Measurements from ENCODE around the gene TNRC18. TPM values are rescaled to one million over a fixed set of nuclear protein-coding genes. Genes with fewer than 3 reads are reported as not detected.
"Not testable (repeated sequence)": the region's sequence is repeated elsewhere in the genome, so short reads cannot be mapped to it uniquely, and the experiment has no call there.

Gene TNRC18
- total RNA-seq, 2 donors from 2014 or later = 182 to 244 TPM

GRCh38 chr7:5274441-5274840, 149.2 kb downstream of the TNRC18 start:
- ATAC-seq (ENCODE audit: insufficient number of reproducible peaks, low FRiP score, low read depth) = no peak
- Histone ChIP-seq H3K9me3 (no peaks in the 10 kb centered on the region), H3K4me1 (ENCODE audit: control insufficient read depth in 1 of 2, low read depth in 2 of 2) (no peaks in the 10 kb centered on the region), H3K27ac (no peak overlapping the region), H3K27me3 (replicated peaks; ENCODE audit: insufficient read depth) (no peaks in the 10 kb centered on the region), H3K36me3 (no peaks in the 10 kb centered on the region), H3K4me3 (no peak overlapping the region)
- TF ChIP-seq, protein P1, sequence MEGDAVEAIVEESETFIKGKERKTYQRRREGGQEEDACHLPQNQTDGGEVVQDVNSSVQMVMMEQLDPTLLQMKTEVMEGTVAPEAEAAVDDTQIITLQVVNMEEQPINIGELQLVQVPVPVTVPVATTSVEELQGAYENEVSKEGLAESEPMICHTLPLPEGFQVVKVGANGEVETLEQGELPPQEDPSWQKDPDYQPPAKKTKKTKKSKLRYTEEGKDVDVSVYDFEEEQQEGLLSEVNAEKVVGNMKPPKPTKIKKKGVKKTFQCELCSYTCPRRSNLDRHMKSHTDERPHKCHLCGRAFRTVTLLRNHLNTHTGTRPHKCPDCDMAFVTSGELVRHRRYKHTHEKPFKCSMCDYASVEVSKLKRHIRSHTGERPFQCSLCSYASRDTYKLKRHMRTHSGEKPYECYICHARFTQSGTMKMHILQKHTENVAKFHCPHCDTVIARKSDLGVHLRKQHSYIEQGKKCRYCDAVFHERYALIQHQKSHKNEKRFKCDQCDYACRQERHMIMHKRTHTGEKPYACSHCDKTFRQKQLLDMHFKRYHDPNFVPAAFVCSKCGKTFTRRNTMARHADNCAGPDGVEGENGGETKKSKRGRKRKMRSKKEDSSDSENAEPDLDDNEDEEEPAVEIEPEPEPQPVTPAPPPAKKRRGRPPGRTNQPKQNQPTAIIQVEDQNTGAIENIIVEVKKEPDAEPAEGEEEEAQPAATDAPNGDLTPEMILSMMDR (IDR thresholded peaks at IDR 0.05) = no peak
- no peak for DNase-seq (ENCODE audit: low spot score)

DNA sequence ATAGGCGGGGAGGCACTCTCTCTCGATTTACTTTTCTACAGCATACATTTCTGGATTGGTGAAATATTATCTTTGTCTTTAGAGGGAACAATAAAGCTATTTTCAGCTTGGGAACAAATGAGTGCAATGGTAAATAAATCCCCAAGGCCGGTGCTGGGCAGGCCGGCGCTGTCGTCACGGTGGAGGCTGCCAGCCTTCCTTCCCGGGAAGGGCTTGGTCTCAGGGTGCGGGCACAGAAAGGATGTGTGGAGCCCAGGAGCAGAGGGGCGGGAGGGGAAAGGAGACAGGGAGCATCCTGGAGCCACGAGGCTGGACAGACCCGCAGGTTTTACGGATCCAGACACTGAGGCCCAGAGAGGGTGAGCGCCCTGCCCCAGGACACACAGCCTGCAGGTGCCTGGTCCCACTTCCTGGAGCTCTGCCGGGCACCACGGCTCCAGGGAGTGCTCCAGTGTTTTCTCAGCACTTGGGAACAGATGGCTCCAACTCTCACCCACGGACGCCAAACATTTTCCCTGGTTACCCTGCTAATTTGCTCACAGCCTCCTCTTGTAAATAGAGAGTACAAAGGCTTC, 149.7 kb downstream of the TNRC18 start:
- not testable (repeated sequence) for H3K9me3 ChIP-seq; H3K36me3 ChIP-seq; H3K27ac ChIP-seq; ATAC-seq (ENCODE audit: insufficient number of reproducible peaks, low FRiP score, low read depth); H3K4me1 ChIP-seq (ENCODE audit: control insufficient read depth in 1 of 2, low read depth in 2 of 2); DNase-seq (ENCODE audit: low spot score); H3K4me3 ChIP-seq; H3K27me3 ChIP-seq (replicated peaks; ENCODE audit: insufficient read depth)

DNA sequence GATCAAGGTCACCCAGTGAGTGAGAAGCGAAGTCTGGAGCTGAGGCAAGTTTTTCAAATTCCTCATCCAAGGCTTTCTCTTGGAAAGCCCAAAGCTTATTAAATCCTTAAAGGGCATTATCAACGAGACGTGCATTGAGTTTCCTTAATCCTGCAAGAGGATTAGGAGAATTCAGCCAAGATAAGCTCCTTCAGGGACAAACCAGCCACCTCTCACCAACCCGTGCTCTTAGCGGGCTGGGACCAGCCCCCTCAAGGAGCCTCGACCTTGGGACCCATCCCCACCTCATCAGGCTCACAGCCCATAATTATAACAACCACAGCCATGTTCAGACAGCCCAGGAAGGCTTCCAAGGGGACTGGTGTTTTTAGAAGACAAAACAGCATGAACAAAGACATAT, 152.8 kb downstream of the TNRC18 start:
- H3K27ac ChIP-seq = no peak overlapping the region

GRCh38 chr7:5269992-5270657, 153.5 kb downstream of the TNRC18 start:
- H3K4me1 ChIP-seq (ENCODE audit: control insufficient read depth in 1 of 2, low read depth in 2 of 2); DNase-seq (ENCODE audit: low spot score); H3K36me3 ChIP-seq; H3K4me3 ChIP-seq; H3K27ac ChIP-seq; ATAC-seq (ENCODE audit: insufficient number of reproducible peaks, low FRiP score, low read depth); H3K27me3 ChIP-seq (replicated peaks; ENCODE audit: insufficient read depth); H3K9me3 ChIP-seq: not testable (repeated sequence)

More for the DNA sequence above, 152.8 kb downstream of the TNRC18 start:
- no peaks in the 10 kb centered on the region for H3K4me1 ChIP-seq (ENCODE audit: control insufficient read depth in 1 of 2, low read depth in 2 of 2)
- DNase-seq (ENCODE audit: low spot score) (no peak), ATAC-seq (ENCODE audit: insufficient number of reproducible peaks, low FRiP score, low read depth) (no peak)
- TF ChIP-seq, protein P1 (IDR thresholded peaks at IDR 0.05) = no peak
- H3K9me3 ChIP-seq = no peaks in the 10 kb centered on the region
- H3K4me3 ChIP-seq = no peak overlapping the region
- no peaks in the 10 kb centered on the region for H3K36me3 ChIP-seq
- no peaks in the 10 kb centered on the region for H3K27me3 ChIP-seq (replicated peaks; ENCODE audit: insufficient read depth)

DNA sequence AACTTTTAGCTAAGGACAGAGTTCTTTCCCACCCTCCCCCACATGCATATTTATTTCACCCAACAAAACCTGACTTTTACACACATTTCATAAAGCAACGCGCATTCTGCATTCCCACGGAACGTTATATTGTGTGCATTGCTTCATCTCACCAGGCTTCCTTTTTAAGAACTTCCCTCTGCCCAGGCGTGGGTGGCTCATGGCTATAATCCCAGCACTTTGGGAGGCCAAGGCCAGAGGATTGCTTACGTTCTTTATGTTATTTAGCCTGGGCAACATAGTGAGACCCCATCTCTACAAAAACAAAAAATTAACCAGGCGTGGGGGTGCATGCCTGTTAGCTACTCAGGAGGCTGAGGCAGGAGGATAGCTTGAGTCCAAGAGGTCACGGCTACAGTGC, 155.8 kb downstream of the TNRC18 start:
- not testable (repeated sequence) for ATAC-seq (ENCODE audit: insufficient number of reproducible peaks, low FRiP score, low read depth)

DNA sequence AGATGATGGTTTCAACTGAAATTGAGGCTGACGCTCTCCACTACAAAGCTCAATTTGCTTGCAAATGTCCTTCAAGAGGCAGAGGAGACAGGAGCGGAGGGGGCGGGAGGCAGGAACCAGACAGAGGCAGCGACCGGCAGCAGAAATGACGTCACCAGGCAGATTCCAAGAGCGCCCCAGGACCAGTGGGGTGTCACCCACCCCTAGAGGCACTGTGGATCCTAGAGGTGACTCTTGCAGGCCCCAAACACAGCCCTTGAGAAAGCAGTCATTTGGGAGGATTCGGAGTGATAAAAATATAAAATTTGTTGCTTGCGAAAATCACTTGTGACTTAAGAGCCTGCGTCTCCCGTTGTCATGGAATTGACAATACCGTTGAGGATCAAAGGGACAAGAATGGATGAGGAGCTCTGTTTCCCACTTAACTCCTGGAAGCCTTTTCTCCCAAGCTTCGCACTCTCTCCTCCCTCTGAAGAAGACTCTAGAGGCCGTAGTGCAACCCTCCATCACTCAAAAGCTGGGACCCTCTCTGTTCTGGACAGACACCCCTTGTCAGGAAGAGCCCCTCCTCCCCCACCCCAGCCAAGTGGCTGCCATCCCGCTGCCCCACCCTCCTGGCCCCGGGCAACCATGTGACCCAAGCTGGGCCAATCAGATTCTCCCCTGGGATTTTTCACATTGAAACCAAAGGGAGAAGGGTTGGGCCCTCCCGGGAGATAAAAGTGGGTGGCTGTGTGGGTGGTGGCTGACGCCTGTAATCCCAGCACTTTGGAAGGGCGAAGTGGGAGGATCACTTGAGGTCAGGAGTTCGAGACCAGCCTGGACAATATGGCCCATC, 157.2 kb downstream of the TNRC18 start:
- H3K27me3 ChIP-seq (replicated peaks; ENCODE audit: insufficient read depth) = no peaks in the 10 kb centered on the region
- H3K27ac ChIP-seq = no peak overlapping the region
- DNase-seq (ENCODE audit: low spot score) (no peak), ATAC-seq (ENCODE audit: insufficient number of reproducible peaks, low FRiP score, low read depth) (no peak)
- H3K36me3 ChIP-seq = no peaks in the 10 kb centered on the region
- no peak overlapping the region for H3K4me3 ChIP-seq
- no peaks in the 10 kb centered on the region for H3K9me3 ChIP-seq
- TF ChIP-seq, protein P1 (IDR thresholded peaks at IDR 0.05) = no peak
- H3K4me1 ChIP-seq (ENCODE audit: control insufficient read depth in 1 of 2, low read depth in 2 of 2) = no peaks in the 10 kb centered on the region

More for the DNA sequence above, 155.8 kb downstream of the TNRC18 start:
- H3K4me1 ChIP-seq (ENCODE audit: control insufficient read depth in 1 of 2, low read depth in 2 of 2); H3K27ac ChIP-seq; H3K36me3 ChIP-seq; H3K4me3 ChIP-seq; H3K27me3 ChIP-seq (replicated peaks; ENCODE audit: insufficient read depth); DNase-seq (ENCODE audit: low spot score); H3K9me3 ChIP-seq: not testable (repeated sequence)

Measured in thoracic aorta (tissue), 2 donors.